ENCODE measurements around the gene GRAMD4. TPM values are rescaled to one million over a fixed set of nuclear protein-coding genes. Genes with fewer than 3 reads are reported as not detected.

The GRAMD4 gene
- total and polyA plus RNA-seq, 12 donors, result 29.3 to 143 (median 63.9) TPM

- intact Hi-C loops (cut with DNase I), result loop anchor here in 1 of 10 donors (5.0 kb wide), 1 partner anchor 35 kb away; the partner anchor contains the start of gene GRAMD4
- WGBS, 2 donors, result 42 to 60% methylated on average over 9 of the region's 9 CpGs
- no peak overlapping the region for H3K4me3 ChIP-seq
- H3K36me3 ChIP-seq, result no peaks in the 10 kb centered on the region
- DNase-seq (no peak), ATAC-seq (no peak)
- no peaks in the 10 kb centered on the region for H3K9me3 ChIP-seq
- TF ChIP-seq CTCF (IDR thresholded peaks at IDR 0.05), result no peak
- H3K4me1 ChIP-seq, result peaks cover 54 to 86% (median 64%) of the 10 kb centered on the region in 9 donors
- peak overlapping the region in 8 of 10 donors; percentile 69 to 89 (median 82) for H3K27ac ChIP-seq
- no peaks in the 10 kb centered on the region for H3K27me3 ChIP-seq
Measured at GRCh38 chr22:46587061-46587460, 33.1 kb upstream of the GRAMD4 start.

GRCh38 chr22:46587492-46588278 lies 32.5 kb upstream of the GRAMD4 start:
- peak overlapping the region in 9 of 10 donors; percentile 69 to 89 (median 81) for H3K27ac ChIP-seq
- no peaks in the 10 kb centered on the region for H3K36me3 ChIP-seq
- intact Hi-C loops (cut with DNase I), result loop anchor here in 1 of 10 donors (5.0 kb wide), 1 partner anchor 35 kb away; the partner anchor contains the start of gene GRAMD4
- H3K9me3 ChIP-seq, result no peaks in the 10 kb centered on the region
- TF ChIP-seq CTCF (IDR thresholded peaks at IDR 0.05), result no peak
- H3K27me3 ChIP-seq, result no peaks in the 10 kb centered on the region
- WGBS, 2 donors, result 37 to 50% methylated on average over 21 of the region's 21 CpGs
- ATAC-seq (peak in 5 of 8 donors; percentile 2 to 20 (median 7)), DNase-seq (peak in 1 of 2 donors; percentile 49)
- H3K4me1 ChIP-seq, result peaks cover 57 to 87% (median 64%) of the 10 kb centered on the region in 9 donors
- peak overlapping the region in 2 of 10 donors; percentile 5 to 18 for H3K4me3 ChIP-seq

- no peaks in the 10 kb centered on the region for H3K27me3 ChIP-seq
- DNase-seq, result peak; percentile 64 to 72
- intact Hi-C loops (cut with DNase I), result loop anchor here in 1 of 10 donors (5.0 kb wide), 1 partner anchor 34 kb away; the partner anchor contains the start of gene GRAMD4
- peak; percentile 22 to 75 (median 64) for ATAC-seq
- H3K4me3 ChIP-seq, result peak overlapping the region in 1 of 10 donors; percentile 18
- H3K9me3 ChIP-seq, result no peaks in the 10 kb centered on the region
- TF ChIP-seq CTCF (IDR thresholded peaks at IDR 0.05), result no peak
- WGBS, 2 donors, result 56 to 60% methylated on average over 28 to 29 of the region's 29 CpGs
- H3K4me1 ChIP-seq, result peaks cover 58 to 95% (median 70%) of the 10 kb centered on the region in 9 donors
- peak overlapping the region in 9 of 10 donors; percentile 69 to 89 (median 81) for H3K27ac ChIP-seq
- no peaks in the 10 kb centered on the region for H3K36me3 ChIP-seq
Measured at GRCh38 chr22:46588279-46589140, 31.7 kb upstream of the GRAMD4 start.
